Dermis blood vessel endothelial cell (primary cell): ENCODE results near the gene PCDHGA1. TPM values are rescaled to one million over a fixed set of nuclear protein-coding genes. Genes with fewer than 3 reads are reported as not detected.
"Not testable (repeated sequence)": the region's sequence is repeated elsewhere in the genome, so short reads cannot be mapped to it uniquely, and the experiment has no call there.

Source experiments
- DNase-seq: peaks from one replicate; pipeline ENCODE4 v3.0.0; 2010
- total RNA-seq: library from RNA; depleted of rRNA; stranded (reverse); fragments of >200 nt; gene quantifications from 2 replicates; pipeline ENCODE4 v1.2.3, GENCODE V29; 2014

The PCDHGA1 gene
- total RNA-seq, 1 donor from 2014 or later = 0.34 TPM

DNA sequence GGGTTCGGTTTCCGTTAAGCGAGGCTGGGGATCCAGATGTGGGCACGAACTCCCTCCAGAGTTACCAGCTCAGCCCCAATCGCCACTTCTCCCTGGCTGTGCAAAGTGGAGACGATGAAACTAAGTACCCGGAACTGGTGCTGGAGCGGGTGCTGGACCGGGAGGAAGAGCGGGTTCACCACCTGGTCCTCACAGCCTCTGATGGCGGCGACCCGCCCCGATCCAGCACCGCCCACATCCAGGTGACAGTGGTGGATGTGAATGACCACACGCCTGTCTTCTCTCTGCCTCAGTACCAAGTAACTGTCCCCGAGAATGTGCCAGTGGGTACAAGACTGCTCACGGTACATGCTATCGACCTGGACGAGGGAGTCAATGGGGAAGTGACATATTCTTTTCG is 53.0 kb downstream of the PCDHGA1 start:
- DNase-seq = no peak

DNA sequence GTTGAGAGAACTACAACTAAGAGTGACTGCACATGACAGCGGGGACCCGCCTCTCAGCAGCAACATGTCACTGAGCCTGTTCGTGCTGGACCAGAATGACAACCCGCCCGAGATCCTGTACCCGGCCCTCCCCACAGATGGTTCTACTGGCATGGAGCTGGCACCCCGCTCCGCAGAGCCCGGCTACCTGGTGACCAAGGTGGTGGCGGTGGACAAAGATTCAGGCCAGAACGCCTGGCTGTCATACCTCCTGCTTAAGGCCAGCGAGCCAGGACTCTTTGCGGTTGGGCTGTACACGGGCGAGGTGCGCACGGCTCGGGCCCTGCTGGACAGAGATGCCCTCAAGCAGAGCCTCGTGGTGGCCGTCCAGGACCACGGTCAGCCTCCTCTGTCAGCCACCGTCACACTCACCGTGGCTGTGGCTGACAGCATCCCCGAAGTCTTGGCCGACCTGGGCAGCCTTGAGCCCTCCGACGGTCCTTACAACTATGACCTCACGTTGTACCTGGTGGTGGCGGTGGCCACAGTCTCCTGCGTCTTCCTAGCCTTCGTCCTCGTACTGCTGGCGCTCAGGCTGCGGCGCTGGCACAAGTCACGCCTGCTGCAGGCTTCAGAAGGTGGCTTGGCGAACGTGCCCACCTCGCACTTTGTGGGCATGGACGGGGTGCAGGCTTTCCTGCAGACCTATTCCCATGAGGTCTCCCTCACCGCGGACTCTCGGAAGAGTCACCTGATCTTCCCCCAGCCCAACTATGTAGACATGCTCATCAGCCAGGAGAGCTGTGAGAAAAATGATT is 54.4 kb downstream of the PCDHGA1 start:
- DNase-seq = no peak

DNA sequence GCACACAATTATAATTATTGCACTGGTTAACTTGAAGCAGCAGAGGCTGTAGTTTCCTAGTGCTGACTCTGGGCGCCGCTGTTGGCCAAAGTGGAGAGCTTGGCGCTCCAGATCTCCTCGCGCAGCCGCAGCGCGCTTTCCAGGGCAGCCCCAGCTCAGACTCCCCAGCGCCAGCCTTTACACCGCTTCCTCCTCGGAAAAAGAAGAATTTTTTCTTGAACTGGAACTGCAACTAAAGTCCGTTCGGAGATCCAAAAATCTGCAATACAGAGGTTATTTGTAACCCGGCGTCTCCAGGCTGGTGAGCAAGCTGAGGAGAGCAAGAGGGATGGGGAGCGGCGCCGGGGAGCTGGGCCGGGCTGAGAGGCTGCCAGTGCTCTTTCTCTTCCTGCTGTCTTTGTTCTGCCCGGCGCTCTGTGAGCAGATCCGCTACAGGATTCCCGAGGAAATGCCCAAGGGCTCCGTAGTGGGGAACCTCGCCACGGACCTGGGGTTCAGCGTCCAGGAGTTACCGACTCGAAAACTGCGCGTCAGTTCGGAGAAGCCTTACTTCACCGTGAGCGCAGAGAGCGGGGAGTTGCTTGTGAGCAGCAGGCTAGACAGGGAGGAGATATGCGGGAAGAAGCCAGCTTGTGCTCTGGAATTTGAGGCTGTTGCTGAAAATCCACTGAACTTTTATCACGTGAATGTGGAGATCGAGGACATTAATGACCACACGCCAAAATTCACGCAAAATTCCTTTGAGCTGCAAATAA is 57.4 kb downstream of the PCDHGA1 start, which contains the start of gene PCDHGB4:
TSS of gene PCDHGB4 (plus strand) at position 142 of the 755 bp plus-strand sequence. CDS start at position 329, 187 bp downstream.
- peak; percentile 67 for DNase-seq

DNA sequence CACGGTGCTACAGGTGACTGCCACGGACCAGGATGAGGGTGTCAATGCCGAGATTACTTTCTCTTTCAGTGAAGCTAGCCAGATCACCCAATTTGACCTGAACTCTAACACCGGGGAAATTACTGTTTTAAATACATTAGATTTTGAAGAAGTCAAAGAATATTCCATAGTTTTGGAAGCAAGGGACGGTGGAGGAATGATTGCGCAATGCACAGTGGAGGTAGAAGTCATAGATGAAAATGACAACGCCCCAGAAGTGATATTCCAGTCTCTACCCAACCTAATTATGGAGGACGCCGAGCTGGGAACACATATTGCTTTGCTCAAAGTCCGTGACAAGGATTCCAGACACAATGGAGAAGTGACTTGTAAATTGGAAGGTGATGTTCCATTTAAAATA is 58.3 kb downstream of the PCDHGA1 start:
- no peak for DNase-seq

DNA sequence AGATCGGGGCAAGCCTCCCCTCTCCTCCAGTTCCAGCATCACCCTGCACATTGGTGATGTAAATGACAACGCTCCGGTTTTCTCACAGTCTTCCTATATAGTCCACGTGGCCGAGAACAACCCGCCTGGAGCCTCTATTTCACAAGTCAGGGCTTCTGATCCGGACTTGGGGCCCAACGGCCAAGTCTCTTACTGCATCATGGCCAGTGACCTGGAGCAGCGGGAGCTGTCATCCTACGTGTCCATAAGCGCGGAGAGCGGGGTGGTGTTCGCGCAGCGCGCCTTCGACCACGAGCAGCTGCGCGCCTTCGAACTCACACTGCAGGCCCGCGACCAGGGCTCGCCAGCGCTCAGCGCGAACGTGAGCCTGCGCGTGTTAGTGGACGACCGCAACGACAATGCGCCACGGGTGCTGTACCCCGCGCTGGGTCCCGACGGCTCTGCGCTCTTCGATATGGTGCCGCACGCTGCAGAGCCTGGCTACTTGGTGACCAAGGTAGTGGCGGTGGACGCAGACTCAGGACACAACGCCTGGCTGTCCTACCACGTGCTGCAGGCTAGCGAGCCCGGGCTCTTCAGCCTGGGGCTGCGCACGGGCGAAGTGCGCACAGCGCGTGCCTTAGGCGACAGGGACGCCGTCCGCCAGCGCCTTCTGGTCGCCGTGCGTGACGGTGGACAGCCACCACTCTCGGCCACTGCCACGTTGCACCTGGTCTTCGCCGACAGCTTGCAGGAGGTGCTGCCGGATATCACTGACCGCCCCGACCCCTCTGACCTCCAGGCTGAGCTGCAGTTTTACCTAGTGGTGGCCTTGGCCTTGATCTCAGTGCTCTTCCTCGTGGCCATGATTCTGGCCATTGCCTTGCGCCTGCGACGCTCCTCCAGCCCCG is 59.1 kb downstream of the PCDHGA1 start:
- DNase-seq = no peak

DNA sequence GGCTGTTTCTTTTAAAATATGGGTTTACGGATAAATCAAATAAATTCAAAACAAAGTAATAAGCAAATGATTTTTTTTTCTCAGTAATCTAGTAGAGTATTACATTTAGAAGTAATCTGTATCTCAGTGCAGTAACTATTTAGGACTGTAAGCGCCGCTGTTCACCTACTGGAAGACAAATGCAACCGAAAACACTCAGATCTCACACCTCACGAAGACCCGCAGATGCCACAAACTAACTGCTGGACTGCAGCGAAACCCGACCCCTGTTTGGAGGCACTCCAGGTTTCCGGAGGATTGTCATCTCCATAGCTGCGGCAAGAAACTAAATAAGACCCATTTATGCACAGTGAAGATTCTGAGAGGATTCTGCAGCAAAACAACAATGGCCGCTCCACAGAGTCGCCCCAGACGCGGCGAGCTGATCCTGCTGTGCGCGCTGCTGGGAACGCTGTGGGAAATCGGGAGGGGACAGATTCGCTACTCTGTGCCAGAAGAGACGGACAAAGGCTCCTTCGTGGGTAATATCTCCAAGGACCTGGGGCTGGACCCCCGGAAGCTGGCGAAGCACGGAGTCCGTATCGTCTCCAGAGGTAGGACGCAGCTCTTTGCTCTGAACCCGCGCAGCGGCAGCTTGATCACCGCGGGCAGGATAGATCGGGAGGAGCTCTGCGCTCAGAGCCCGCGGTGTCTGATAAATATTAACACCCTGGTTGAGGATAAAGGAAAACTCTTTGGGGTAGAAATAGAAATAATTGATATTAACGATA is 62.3 kb downstream of the PCDHGA1 start, which contains the start of gene PCDHGA8:
TSS of gene PCDHGA8 (plus strand) at position 205 of the 770 bp plus-strand sequence. CDS start at position 386, 181 bp downstream.
- DNase-seq = no peak

DNA sequence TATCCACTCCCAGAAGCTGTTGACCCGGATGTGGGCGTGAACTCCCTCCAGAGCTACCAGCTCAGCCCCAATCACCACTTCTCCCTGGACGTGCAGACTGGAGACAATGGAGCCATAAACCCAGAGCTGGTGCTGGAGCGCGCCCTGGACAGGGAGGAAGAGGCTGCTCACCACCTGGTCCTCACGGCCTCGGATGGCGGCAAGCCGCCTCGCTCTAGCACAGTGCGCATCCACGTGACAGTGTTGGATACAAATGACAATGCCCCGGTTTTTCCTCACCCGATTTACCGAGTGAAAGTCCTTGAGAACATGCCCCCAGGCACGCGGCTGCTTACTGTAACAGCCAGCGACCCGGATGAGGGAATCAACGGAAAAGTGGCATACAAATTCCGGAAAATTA is 63.0 kb downstream of the PCDHGA1 start:
- DNase-seq = no peak

DNA sequence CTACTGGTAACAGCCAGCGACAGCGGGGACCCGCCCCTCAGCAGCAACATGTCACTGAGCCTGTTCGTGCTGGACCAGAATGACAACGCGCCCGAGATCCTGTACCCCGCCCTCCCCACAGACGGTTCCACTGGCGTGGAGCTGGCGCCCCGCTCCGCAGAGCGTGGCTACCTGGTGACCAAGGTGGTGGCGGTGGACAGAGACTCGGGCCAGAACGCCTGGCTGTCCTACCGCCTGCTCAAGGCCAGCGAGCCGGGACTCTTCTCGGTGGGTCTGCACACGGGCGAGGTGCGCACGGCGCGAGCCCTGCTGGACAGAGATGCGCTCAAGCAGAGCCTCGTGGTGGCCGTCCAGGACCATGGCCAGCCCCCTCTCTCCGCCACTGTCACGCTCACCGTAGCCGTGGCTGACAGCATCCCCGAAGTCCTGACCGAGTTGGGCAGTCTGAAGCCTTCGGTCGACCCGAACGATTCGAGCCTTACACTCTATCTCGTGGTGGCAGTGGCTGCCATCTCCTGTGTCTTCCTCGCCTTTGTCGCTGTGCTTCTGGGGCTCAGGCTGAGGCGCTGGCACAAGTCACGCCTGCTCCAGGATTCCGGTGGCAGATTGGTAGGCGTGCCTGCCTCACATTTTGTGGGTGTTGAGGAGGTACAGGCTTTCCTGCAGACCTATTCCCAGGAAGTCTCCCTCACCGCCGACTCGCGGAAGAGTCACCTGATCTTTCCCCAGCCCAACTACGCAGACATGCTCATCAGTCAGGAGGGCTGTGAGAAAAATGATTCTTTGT is 64.3 kb downstream of the PCDHGA1 start:
- not testable (repeated sequence) for DNase-seq

DNA sequence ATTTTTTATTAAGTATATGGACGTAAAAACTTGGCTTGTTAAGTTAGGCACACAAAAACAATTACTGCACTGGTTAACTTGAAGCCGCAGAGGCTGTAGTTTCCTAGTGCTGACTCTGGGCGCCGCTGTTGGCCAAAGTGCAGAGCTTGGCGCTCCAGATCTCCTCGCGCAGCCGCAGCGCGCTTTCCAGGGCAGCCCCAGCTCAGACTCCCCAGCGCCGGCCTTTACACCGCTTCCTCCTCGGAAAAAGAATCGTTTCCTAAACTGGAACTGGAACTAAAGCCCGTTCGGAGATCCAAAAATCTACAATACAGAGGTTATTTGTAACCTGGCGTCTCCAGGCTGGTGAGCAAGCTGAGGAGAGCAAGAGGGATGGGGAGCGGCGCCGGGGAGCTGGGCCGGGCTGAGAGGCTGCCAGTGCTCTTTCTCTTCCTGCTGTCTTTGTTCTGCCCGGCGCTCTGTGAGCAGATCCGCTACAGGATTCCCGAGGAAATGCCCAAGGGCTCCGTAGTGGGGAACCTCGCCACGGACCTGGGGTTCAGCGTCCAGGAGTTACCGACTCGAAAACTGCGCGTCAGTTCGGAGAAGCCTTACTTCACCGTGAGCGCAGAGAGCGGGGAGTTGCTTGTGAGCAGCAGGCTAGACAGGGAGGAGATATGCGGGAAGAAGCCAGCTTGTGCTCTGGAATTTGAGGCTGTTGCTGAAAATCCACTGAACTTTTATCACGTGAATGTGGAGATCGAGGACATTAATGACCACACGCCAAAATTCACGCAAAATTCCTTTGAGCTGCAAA is 67.6 kb downstream of the PCDHGA1 start, which contains the start of gene PCDHGB5:
TSS of gene PCDHGB5 (plus strand) at position 192 of the 796 bp plus-strand sequence. CDS start at position 373, 181 bp downstream.
- peak; percentile 68 for DNase-seq

DNA sequence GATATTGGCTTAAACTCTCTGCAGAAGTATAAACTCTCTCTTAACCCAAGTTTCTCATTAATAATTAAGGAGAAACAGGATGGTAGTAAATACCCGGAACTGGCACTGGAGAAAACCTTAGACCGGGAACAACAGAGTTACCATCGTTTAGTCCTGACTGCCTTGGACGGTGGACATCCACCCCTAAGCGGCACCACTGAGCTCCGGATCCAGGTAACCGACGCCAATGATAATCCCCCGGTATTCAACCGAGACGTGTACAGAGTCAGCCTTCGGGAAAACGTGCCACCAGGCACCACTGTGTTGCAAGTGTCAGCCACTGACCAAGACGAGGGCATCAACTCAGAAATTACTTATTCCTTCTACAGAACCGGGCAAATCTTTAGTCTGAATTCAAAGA is 68.3 kb downstream of the PCDHGA1 start:
- DNase-seq = no peak

DNA sequence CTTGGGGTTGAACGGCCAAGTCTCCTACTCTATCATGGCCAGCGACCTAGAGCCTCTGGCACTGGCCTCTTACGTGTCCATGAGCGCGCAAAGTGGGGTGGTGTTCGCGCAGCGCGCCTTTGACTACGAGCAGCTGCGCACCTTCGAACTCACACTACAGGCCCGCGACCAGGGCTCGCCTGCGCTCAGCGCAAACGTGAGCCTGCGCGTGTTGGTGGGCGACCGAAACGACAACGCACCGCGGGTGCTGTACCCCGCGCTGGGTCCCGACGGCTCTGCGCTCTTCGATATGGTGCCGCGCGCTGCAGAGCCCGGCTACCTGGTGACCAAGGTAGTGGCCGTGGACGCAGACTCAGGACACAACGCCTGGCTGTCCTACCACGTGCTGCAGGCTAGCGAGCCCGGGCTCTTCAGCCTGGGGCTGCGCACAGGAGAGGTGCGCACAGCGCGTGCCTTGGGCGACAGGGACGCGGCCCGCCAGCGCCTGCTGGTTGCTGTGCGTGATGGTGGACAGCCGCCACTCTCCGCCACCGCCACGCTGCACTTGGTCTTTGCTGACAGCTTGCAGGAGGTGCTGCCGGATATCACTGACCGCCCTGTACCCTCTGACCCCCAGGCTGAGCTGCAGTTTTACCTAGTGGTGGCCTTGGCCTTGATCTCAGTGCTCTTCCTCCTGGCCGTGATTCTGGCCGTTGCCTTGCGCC is 69.4 kb downstream of the PCDHGA1 start:
- DNase-seq = no peak

DNA sequence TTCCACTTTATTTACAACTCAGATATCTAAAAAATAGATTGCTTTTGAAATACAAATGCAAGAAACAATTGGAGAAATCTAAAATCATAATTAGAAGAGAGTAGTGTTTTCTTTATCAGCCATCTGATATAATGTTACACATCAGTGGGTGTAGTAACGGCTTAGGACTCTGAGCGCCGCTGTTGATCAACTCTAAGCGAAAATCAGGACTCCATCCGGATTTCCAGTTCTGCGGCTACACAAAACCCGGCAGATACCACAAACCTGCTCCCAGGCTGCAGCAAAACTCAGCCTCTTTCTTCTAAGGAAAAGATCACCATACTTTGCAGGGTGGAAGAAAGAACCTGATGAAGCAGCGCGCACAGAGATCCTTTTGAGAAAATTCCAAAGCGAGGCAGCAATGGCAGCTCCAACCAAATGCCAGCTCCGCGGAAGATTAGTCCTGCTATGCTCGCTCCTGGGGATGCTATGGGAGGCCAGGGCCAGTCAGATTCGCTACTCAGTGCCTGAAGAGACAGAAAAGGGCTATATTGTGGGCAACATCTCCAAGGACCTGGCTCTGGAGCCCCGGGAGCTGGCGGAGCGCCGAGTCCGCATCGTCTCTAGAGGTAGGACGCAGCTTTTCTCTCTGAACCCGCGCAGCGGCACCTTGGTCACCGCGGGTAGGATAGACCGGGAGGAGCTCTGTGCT is 72.4 kb downstream of the PCDHGA1 start, which contains the start of gene PCDHGA9:
TSS of gene PCDHGA9 (plus strand) at position 226 of the 691 bp plus-strand sequence. CDS start at position 401, 175 bp downstream.
- DNase-seq = peak; percentile 63

DNA sequence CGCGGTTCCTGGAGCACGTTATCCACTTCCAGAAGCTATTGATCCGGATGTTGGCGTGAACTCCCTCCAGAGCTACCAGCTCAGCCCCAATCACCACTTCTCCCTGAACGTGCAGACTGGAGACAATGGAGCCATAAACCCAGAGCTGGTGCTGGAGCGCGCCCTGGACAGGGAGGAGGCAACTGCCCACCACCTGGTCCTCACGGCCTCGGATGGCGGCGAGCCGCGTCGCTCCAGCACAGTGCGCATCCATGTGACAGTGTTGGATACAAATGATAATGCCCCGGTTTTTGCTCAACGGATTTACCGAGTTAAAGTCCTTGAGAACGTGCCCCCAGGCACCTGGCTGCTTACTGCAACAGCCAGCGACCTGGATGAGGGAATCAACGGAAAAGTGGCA is 73.1 kb downstream of the PCDHGA1 start:
- DNase-seq = no peak

DNA sequence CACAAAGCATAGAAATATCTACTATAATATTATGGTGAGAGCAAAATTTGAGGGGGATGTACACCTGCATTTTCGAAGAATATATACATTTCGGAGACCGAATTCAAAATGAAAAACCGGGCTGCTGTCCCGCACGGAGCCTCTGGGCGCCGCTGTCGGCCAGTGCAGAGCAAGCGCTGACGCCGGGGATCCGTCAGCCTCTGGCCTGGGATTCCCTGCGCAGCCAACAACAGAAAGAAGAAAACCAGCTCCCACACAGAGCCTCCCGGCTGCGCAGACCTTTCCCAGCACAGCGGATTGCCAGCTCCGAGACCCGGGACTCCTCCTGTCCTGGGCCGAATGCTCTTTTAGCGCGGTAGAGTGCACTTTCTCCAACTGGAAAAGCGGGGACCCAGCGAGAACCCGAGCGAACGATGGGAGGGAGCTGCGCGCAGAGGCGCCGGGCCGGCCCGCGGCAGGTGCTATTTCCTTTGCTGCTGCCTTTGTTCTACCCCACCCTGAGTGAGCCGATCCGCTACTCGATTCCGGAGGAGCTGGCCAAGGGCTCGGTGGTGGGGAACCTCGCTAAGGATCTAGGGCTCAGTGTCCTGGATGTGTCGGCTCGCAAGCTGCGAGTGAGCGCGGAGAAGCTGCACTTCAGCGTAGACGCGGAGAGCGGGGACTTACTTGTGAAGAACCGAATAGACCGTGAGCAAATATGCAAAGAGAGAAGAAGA is 77.6 kb downstream of the PCDHGA1 start, which contains the start of gene PCDHGB6:
TSS of gene PCDHGB6 (plus strand) at position 232 of the 716 bp plus-strand sequence. CDS start at position 414, 182 bp downstream.
- DNase-seq = peak; percentile 62

DNA sequence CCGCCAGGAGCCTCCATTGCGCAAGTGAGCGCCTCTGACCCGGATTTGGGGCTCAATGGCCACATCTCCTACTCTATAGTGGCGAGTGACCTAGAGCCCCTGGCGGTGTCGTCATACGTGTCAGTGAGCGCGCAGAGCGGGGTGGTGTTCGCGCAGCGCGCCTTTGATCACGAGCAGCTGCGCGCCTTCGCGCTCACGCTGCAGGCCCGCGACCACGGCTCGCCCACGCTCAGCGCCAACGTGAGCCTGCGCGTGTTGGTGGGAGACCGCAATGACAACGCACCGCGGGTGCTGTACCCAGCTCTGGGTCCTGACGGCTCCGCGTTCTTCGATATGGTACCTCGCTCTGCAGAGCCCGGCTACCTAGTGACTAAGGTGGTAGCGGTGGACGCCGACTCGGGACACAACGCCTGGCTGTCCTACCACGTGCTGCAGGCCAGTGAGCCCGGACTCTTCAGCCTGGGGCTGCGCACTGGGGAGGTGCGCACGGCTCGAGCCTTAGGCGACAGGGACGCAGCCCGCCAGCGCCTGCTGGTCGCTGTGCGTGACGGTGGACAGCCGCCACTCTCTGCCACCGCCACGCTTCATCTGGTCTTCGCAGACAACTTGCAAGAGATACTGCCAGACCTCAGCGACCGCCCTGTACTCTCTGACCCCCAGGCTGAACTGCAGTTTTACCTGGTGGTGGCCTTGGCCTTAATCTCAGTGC is 79.4 kb downstream of the PCDHGA1 start:
- DNase-seq = no peak

DNA sequence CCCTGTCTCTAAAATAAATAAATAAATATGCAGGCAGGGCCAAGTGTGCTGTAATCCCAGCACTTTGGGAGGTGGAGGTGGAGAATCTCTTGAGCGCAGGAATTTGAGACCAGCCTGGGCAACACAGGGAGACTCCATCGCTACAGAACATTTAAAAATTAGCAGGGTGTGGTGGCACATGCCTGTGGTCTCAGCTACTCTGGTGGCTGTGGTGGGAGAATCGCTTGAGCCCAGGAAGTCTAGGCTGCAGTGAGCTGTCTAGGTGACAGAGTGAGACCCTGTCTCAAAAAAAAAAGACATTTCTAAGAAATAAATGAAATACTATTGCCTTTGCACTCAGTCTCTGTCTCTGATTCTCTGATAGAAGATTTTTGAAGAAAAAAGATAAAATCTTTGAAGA is 81.3 kb downstream of the PCDHGA1 start:
- no peak for DNase-seq
